ENCODE data around the gene BSN. TPM values are rescaled to one million over a fixed set of nuclear protein-coding genes. Genes with fewer than 3 reads are reported as not detected.

BSN gene
- total RNA-seq, 1 donor from 2014 or later = 4.0 TPM

DNA sequence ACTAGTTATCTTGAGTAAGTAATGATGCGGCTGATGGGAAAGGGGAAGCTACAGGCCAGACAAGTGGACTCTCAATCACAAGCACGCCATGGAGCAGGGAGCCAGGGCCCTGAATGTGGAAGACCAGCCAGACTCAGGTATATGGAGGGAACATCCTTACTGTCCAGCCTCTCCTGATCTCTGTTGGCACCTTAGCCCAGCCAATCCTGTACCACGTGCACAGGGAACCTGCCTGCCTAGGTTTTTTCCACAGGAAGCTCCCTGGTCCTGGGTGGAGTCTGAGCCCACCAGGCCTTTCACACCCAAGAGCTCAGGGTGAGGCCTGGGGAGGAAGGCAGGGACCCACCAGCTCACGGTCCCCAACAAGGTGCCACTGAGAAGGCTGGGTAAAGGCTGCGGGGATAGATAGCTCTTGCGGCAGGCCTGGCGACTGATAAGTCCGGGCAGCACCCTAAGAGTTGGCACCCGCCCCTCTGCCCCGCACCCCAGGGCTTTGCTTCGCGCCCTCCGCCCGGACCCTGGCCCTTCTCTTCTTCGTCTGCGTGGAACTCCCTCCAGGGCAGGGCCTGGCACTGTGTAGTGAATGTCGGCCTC, 118.9 kb downstream of the BSN start:
- TF ChIP-seq, protein P1, sequence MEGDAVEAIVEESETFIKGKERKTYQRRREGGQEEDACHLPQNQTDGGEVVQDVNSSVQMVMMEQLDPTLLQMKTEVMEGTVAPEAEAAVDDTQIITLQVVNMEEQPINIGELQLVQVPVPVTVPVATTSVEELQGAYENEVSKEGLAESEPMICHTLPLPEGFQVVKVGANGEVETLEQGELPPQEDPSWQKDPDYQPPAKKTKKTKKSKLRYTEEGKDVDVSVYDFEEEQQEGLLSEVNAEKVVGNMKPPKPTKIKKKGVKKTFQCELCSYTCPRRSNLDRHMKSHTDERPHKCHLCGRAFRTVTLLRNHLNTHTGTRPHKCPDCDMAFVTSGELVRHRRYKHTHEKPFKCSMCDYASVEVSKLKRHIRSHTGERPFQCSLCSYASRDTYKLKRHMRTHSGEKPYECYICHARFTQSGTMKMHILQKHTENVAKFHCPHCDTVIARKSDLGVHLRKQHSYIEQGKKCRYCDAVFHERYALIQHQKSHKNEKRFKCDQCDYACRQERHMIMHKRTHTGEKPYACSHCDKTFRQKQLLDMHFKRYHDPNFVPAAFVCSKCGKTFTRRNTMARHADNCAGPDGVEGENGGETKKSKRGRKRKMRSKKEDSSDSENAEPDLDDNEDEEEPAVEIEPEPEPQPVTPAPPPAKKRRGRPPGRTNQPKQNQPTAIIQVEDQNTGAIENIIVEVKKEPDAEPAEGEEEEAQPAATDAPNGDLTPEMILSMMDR (conservative IDR thresholded peaks at IDR 0.05) = no peak
- H3K9me3 Mint-ChIP-seq = no peaks in the 10 kb centered on the region
- H3K27ac Mint-ChIP-seq = peak overlapping the region; percentile 98
- no peaks in the 10 kb centered on the region for H3K36me3 Mint-ChIP-seq
- H3K4me1 Mint-ChIP-seq (ENCODE audit: unreplicated experiment) = peaks cover 27% of the 10 kb centered on the region
- no peaks in the 10 kb centered on the region for H3K27me3 Mint-ChIP-seq
- DNase-seq (ENCODE audit: extremely low spot score, unreplicated experiment) = no peak
- peak overlapping the region; percentile 95 for H3K4me3 Mint-ChIP-seq

DNA sequence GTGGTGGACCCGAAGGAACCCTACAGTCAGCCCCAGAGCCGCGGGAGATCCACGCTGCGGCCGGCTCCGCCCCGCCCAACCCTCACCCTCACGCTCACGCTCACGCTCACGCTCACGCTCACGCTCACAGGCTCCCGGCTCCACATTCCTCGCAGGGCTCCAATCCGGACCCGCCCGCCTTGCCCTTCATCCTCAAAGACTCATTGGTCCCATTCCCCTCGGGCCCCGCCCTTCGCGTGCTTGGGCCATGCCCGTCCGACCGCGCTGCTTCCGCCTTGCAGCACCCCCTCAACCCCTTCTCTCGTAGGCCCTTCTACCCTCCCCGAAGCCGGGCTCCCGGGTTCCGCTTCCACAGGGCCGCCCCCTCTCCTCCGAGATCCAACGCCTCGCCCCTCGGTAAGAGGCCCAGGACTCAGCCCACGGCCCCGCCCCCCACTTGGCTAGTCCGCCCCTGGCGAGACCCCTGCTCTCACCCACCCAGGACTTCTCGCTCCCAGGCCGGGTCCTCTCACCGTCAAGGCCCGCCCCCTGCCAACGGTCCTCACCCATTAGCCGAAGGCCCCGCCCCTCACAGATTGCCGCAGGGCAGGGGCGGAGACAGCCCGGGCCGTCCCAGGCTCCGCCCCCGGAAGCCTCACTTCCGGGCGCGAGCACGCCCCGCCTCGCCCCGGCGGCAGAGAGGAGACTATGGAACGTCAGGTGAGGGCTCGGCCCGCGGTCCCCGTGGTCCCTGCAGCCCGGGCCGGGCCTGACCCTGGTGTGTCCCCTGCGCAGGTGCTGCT, 119.6 kb downstream of the BSN start, which contains the start of gene APEH:
Gene APEH (plus strand): TSS at position 637 of the 782 bp plus-strand sequence. CDS start 51 bp downstream, at position 688.
- Mint-ChIP-seq H3K9me3 (no peaks in the 10 kb centered on the region), H3K27ac (peak within 1 kb of the TSS; percentile 98), H3K27me3 (no peaks in the 10 kb centered on the region), H3K4me1 (ENCODE audit: unreplicated experiment) (peaks cover 20% of the 10 kb centered on the region), H3K4me3 (peak within 1 kb of the TSS; percentile 95), H3K36me3 (no peaks in the 10 kb centered on the region)
- DNase-seq (ENCODE audit: extremely low spot score, unreplicated experiment) = peak; percentile 98
- TF ChIP-seq, protein P1 (conservative IDR thresholded peaks at IDR 0.05) = peak; percentile 27

DNA sequence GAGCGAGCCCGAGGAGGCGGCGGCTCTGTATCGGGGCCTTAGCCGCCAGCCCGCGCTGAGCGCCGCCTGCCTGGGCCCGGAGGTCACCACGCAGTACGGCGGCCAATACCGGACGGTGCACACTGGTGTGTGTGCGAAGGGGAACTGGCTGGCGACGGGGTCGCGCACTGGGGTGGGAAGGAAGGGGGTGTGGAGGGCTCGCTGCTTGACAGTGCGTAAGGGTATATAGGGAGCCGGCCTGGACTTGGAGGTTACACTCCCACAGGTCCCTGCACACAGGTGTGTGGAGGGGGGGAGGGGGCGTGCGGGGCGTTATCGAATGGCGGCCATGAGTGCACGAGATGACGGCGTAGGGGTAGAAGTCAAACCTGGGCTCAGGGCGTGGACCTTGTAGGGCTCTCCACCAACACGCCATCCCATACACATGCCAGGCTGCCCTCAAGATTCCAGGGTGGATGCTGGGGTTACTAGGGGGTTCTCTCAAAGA, 120.3 kb downstream of the BSN start:
- Mint-ChIP-seq H3K27me3 (no peaks in the 10 kb centered on the region), H3K4me3 (peak overlapping the region; percentile 95), H3K27ac (peak overlapping the region; percentile 98), H3K4me1 (ENCODE audit: unreplicated experiment) (peaks cover 14% of the 10 kb centered on the region), H3K9me3 (no peaks in the 10 kb centered on the region), H3K36me3 (no peaks in the 10 kb centered on the region)
- no peak for DNase-seq (ENCODE audit: extremely low spot score, unreplicated experiment)
- TF ChIP-seq, protein P1 (conservative IDR thresholded peaks at IDR 0.05) = no peak

DNA sequence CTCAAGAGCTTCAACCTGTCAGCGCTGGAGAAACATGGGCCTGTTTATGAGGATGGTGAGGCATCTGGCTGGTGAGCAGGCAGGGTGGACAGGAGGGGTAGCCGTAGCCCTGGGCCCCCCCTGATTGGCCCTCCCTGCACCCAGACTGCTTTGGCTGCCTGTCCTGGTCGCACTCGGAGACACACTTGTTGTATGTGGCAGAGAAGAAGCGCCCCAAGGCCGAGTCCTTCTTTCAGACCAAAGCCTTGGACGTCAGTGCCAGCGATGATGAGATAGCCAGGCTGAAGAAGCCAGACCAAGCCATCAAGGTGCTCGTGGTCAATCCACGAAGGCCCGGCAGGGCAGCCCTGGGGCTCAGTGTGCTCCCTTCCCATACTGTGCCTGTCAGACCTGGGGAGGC, 121.6 kb downstream of the BSN start:
- Mint-ChIP-seq H3K27me3 (no peaks in the 10 kb centered on the region), H3K9me3 (no peaks in the 10 kb centered on the region), H3K4me1 (ENCODE audit: unreplicated experiment) (peaks cover 11% of the 10 kb centered on the region), H3K36me3 (peaks cover 5% of the 10 kb centered on the region), H3K4me3 (no peak overlapping the region), H3K27ac (no peak overlapping the region)
- TF ChIP-seq, protein P1 (conservative IDR thresholded peaks at IDR 0.05) = no peak
- DNase-seq (ENCODE audit: extremely low spot score, unreplicated experiment) = no peak

DNA sequence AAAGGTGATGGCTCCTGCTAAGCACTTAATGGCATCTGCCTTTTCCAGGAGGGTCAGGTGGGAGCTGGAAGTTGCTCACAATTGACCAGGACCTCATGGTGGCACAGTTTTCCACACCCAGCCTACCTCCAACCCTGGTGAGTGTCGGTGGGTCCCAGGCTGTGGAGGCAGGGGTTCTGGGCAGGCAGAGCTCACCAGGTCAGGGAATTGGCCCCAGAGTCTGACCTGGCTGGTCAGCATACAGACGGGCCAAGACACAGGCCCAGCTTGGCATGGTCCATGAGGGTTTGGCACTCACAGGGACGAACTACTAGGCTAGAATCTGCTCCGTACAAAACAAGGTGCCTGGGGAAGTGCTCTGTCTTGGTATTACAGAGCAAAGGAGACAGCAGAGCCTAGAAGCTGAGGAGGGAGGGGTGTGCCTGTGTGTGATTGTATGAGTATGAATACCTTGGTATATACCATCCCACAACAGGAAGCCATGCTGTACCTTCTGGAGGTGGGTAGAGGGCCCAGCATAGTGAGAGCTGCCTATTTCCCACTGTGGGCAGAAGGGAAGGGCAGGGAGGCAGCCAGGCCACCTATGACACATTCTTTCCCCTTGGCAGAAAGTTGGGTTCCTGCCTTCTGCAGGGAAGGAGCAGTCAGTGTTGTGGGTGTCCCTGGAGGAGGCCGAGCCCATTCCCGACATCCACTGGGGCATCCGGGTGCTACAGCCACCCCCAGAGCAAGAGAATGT, 126.4 kb downstream of the BSN start:
- H3K9me3 Mint-ChIP-seq = no peaks in the 10 kb centered on the region
- no peak for DNase-seq (ENCODE audit: extremely low spot score, unreplicated experiment)
- H3K4me3 Mint-ChIP-seq = no peak overlapping the region
- TF ChIP-seq, protein P1 (conservative IDR thresholded peaks at IDR 0.05) = no peak
- H3K27ac Mint-ChIP-seq = no peak overlapping the region
- H3K4me1 Mint-ChIP-seq (ENCODE audit: unreplicated experiment) = no peaks in the 10 kb centered on the region
- H3K36me3 Mint-ChIP-seq = peaks cover 5% of the 10 kb centered on the region
- no peaks in the 10 kb centered on the region for H3K27me3 Mint-ChIP-seq

Data from type B pancreatic cell (in vitro differentiated cells).